HuH-7 (cell line): ENCODE results near the gene RNF220.
A peak's percentile ranks its signal among the peaks of the same experiment; 100 is the strongest.
"Not testable (repeated sequence)": the region's sequence is repeated elsewhere in the genome, so short reads cannot be mapped to it uniquely, and the experiment has no call there.

ENCODE experiments used
- DNase-seq: peaks from one replicate; pipeline ENCODE4 v3.0.0; 2011; ENCODE audit warnings: low spot score

The RNF220 gene

DNA sequence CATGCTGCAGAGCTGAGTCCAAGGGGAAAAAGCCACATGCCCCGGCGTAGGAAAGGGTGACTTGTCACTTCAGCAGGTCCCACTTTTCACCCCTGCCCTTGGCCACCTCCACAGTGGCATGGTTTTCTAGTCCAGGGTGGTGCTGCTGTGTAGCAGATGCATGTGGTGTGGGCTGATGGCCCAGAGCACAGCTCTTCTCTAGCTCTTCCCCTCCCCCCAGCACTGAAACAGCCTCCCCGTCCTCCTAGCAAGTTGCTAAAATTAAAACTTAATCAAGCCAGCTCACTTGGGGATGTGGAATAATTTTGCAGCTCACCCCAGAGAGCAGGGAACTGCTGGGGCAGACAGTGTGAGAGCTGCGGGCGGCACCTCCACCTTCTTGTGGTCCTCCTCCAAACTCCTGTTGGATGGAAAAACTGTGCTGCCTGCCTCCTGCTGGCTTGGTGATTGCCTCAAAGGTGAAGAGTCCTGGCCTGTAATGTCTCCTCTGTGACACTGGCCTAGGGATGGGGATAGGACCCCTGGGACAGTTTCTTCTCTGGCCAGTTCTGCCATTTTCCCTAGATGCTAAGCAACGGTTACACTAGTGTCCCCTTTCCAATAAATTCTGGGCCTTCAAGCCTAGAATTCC, 91.6 kb downstream of the RNF220 start:
- no peak for DNase-seq

DNA sequence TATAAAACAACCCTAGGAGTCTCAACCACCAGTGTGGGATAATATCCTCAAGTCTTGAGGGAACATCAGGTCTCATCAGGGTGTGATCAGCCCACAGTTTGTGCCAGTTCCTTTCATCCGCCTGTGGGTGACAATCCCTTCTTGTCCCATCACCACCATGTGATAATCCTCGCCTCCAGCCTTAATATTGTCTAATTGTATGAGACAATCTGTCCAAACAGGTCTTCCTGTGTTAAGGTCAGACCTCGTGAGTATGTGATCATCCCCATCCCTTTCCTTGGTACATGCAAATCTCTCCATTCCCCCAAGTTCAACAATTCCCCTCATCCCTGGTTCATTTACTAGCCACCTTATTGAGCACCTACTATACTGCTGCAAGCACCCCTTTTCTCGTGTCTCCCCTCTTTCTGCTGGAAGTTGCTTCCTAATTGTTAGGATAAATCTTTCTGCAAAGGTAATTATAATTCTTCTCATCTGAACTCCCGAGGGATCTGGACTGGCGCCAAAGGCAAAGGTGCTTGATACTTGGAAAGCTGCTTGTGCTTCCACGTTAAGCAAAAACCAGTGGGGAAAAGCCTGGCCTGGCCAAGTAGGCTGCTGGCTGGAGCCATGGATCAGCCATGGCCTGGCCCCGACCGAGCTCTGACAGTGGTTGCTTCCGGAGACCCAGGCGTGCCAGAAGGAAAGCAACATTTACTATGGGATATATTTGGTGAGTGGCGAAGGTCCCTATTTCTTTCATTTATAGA, 92.5 kb downstream of the RNF220 start:
- DNase-seq: no peak

DNA sequence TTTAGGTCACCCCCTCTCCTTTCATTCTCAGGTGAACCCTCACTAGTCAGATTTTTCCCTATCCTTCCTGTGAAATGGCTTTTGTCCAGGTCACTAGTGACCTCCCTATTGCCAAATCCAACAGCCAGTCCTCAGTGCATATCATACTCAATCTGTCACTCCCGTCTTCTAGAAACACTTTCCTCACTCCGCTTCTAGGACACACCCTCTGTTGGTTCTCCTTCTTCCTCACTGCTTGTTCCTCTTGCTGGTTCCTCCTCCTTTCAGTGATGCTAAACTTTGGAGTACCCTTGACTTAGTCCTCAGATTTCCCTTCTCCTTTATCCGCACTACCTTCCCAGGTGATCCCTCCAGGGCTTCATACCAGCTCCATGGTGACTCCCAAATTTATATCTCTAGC, 94.3 kb downstream of the RNF220 start:
- no peak for DNase-seq

DNA sequence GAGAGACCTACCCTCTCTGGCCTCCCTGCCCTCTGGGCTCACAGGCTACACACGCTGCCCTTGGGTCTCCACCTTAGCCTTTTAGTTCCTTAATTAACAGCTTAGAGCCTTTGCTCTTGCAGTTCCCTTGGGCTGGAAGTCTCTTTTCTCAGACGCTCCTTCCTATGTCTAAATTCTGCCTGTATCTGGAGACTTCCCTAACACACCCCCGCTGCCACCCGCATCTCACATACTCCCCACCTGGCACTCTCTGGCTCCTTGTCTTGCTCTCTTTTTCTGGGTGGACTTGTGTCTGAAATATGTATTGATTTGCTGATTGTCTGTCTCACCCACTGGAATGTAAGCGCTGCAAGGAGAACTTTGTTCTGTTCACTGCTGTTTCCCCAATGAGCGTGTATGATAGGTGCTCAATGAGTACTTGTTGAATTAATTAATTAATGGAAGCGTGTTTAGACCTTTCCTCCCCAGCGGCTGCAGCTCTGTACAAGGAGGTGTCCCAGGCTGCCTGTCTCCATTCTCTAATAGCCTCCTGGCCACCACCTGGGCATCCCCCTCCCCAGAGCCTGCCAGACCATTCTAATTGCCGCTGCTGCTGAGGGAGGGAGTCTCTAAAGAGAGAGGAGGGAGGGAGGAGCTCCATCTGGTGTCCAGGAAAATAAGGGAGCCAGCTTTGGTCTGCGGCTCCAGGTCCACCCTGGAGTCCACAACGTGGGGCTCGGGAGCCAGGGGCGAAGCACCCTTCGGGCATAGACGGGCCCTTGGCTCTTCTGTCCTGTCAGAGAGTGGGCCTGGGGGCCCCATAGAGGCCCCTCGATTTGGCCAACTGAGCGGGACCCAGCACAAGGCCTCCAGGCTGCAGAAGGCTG, 95.4 kb downstream of the RNF220 start:
- peak; percentile 65 for DNase-seq

DNA sequence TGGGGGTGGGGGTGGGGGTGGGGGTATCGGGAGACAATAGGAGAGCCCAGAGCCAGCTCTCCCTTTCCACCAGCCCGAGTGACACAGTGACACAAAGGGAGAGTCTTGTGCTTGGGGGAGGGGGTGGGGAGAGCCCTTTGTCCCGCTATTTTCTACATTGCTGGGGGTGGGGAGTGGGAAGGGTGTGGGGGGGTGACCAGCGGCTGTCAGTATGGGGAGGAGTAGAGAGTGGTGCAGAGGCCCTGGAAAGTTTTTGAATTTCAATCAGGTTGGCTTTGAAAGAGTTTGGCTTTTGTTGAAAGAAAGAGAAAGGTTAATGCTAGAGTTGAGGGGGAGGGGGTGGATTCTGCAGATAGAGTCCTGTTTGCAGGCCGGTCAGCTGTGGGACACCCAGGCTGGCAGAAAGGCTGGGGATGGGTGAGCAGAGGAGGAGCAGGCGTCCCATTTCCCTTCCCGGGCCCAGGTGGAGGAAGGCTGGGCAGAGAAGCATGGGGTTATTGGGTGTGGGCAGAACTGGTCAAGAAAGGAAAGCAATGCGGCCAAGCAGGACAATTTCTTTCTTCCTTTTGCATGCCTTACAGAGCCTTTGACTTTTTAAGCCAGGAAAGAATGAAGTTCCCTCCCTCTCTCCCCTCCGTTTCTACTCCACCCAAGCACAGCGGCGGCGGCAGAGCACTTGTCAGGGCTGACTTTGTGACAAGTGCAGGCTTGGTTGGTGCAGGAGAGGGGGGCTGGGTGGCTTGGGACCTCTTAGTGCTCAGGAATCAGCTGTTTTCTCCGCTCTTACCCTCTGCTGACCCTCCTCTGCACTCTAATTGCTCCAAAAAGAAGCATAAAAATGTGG, 96.2 kb downstream of the RNF220 start:
- DNase-seq: peak; percentile 27

DNA sequence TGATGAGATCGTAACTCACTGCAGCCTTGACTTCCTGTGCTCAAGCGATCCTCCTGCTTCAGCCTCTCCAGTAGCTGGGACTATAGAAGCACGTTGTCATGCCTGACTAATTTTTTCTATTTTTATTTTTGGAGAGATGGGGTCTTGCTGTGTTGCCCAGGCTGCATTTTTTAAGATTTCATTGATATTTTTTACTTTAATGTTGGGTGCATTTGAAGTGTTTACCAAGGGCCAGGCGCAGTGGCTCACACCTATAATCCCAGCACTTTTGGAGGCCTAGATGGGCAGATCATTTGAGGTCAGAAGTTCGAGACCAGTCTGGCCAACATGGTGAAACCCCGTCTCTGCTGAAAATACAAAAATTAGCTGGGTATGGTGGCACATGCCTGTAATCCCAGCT, 97.8 kb downstream of the RNF220 start:
- DNase-seq: not testable (repeated sequence)

DNA sequence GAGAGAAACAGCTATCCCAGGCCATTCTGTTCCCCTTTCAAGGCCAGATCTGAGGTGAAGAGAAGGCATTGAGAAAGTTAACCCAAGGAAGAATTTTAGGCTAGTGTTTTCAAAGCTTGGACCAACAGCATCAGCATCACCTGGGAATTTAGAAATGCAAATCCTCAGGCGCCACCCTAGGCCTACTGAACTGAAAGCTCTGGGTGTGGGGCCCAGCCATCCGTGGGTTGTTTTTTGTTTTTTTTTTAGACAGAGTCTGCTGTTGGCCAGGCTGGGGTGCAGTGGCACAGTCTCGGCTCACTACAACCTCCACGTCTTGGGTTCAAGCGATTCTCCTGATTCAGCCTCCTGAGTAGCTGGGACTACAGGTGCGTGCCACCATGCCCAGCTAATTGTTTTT, 98.6 kb downstream of the RNF220 start:
- no peak for DNase-seq

DNA sequence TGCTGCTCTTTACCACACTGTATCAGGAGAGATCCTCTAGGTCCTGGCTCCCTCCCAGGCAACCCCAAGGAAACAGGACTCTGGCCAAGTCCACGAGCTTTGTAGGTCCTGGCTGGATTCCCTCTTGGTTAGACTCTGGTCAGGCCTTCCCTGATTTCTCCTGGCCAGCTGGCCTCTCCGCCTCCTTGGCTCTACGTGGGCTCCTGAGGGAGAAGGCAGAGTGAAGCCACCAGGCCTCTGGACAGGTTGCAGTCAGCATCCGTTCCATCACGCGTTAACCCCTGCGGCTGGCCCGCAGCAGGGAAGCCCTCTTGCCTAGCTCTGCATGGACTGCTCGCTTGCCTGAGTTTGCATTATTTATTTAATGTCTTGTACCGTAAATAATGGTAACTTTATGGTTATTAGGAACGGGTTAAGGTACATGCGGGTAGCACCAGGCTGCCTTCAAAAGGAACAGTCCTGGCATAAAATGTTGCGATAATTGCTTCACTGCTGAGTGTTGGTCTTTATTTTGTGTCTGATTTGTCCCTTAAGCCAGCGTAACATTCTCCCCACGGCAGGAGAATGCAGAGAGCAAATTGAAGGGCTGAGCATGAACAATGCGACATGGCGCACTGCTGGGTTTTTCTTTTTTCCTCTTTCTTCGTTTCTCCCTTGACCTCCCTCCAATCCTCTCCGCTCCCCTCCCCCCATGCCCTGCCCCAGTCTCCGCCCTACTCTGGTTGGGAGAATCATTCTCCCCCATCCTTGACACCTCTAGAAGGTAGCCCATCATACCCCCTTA, 100.3 kb downstream of the RNF220 start:
- no peak for DNase-seq

DNA sequence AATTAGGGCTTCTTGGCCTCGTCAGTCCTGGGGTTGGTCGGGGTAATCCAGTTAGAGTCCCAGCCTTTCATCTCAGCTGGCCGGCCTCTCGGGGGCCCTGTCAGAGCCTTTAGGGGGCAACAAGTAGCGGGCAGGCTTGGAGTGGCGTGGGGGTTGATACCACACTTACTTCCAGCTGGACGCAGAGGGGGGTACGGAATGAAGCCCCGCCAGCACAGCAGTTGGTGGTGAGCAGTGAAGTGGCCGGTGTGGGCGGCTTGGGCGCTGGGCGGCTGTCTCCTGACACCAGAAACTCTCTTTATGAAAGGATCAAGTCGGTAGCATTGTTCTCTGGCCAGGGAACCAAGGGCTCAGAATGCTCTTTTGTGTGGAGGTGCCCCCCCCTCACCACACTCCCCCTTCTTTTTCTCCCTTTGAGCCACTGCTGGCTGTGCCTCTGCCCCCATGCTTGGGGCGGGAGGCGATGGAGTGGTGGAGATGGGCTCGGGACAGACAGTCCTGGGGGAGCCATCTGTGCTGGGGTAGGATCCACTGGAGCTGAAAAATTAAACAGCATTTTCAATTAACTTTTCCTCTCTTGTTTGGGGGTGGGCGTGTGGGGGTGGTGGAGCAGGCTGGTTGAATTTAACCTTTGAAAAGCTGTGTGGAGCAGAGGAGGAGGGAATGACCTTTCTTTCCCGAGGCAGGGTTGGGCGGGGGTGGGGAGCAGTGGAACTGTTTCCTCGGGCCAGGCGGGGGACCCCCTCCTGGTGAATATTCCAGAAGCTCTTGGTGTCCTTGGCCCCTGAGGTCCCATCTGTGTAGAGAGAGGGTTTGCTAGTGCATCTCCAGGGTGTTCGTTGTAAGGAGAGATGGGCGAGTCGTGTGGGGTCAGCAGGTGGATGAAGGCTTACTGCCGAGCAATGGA, 102.7 kb downstream of the RNF220 start:
- no peak for DNase-seq

DNA sequence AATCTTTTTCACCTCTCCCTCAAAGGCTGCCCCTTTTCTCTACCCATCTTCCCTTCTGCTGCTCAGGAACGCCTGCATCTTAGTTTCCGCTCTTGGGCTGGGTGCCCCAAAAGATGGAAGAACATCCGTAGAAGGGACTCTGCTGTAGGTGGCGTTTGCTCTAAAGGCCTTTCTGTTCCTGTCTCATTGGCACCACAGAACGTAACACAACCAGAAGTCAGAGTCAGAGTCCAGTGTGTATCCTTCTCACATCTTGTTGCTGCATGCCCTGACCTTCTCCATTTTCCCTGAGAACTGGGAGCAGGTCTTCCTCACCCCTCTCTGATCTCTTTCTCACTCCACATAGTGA, 103.3 kb downstream of the RNF220 start:
- DNase-seq: no peak

DNA sequence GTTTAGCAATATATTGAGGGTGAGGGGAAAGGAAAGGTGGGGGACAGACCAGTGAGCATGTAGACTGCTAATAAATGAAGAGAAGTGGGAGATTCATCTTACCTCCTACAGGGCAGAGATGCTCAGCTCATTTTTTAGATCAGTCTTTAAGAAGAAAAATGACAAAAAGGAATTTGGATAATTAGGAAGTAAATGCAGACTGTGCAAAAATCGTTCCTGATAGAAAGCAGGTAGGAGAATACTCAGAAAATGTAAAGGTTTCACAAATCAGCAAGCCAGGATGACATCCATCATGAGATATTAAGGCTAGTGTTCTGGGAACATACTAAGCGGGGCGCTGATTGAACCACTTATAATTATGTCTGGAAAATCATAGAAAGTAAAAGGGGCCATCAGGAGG, 106.3 kb downstream of the RNF220 start:
- DNase-seq: no peak

DNA sequence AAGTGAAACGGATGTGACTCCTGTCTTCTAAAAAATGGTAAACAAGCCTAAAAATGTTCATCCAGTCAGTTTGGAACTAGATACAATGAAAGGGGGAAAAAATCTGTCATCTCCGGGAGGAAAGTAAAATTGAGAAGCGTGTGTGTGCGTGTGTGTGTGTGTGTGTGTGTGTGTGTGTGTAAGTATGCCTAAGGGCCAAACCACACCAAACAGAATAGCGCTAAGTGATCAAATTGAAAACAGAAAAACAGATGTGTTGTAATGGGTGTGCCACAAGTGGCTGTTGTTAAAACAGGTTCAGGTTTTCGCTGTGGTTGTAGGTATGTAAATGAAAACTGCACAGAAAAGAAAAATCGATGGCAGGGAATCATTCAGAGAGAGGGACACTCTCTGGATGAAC, 106.7 kb downstream of the RNF220 start:
- DNase-seq: no peak

DNA sequence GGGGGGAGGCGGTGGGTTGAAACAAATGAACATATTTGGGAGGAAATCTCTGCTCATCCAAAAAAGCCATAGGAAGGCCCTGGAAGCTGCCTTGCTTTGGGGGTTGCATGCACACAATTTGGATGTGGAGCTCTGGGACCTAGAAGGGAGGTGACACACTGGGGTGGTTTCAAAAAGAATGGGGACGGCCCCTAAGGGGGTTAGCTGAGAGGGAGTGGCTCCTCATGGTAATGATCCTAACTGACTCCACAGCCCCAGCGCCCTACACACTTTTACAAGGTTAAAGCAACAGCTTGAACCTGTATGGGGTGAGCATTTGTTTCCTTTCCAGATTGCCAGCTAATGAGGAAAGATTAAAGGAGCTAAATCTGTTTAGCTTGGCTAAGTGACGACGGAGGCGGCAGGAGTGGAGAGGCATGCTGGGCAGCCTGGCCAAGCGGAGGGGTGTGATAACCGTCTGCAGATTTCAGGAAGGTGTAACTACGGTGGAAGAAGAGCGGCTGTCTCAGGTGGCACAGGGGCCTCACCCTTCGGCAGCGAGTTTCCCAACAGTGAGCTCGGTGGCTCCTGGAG, 107.3 kb downstream of the RNF220 start:
- no peak for DNase-seq

DNA sequence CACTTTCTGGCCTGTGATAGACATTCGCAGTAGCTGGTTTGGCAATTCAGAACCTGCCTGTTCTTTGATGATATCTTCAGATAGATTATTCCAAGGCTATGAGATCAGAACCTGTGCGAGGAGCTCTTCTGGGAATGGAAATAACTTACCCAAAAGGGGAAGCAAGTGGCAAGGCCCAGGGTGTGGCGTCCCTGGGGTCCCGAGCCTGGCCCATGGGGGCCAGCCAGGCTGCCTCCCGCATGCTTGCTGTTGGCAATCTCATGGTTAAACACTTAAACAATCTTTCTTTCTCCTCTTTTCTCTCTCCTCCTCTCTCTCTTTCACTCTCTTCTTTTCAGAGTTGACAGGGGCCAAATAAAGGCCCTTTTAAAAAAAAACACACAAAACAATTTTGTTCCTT, 108.1 kb downstream of the RNF220 start:
- no peak for DNase-seq

DNA sequence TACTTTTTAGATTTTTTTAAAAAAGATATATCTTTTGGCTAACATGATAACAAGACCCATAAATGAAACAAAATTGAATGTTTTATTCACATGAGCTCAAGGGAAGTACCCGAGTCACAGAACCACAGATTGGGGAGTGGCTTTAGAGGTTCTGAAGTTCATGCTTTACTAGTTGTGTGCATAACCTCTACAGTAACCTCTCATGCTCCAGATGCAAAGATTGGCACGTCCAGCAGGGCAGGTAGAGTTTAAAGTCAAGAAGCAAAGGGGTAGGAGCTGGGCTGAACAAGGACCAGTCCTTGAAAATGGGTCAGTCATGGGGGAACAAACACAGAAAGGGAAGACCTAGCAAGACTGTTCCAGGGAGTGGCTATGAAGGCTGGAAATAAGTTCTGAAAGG, 109.6 kb downstream of the RNF220 start:
- no peak for DNase-seq

DNA sequence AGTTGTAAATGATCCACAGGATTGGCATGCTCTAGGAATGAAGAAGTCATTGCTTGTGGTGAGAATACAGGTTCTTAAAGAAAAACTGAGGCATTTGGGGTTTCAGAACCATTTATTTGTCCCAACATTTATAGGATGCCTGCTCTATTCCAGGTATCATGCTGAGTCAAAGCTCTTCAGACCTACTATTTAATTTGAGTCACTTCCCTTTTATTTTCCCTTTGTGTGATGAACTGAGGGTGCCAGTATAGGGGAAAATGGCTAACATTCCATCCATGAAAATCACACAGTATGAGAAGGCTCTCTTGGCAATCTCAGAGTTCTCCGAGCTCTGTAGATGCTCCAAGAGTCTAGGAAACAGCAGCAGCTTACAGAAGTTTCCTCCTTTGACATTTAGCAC, 110.4 kb downstream of the RNF220 start:
- DNase-seq: no peak

DNA sequence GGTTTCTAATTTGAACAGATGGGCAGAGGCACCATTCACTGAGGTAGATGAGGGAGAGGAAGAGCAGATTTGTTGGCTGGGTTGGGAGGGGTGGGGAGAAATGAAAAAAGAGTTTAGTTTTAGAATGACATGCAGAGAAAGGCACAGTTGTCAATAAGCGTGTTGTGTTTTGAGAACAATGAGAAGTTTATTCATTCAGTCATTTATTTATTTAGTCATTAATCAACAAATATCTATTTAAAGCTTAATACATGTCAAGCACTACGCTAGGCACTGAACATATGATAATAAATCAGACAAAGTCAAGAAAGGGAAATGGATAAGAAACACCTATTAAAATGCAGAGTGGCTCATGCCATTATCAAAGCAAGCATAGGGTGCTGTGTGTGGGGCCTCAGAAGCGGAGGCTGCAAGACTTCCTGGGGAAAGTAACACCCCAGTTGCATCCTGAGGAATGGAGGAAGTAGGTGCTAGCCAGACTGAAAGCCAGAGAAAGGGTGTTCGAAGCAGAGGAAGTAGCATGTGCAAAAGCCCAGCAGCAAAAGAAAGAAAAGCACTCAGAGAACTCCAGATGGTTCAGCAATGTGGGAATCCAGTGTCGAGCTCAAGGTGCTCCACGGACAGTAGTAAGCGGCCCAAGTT, 114.1 kb downstream of the RNF220 start:
- DNase-seq: no peak

DNA sequence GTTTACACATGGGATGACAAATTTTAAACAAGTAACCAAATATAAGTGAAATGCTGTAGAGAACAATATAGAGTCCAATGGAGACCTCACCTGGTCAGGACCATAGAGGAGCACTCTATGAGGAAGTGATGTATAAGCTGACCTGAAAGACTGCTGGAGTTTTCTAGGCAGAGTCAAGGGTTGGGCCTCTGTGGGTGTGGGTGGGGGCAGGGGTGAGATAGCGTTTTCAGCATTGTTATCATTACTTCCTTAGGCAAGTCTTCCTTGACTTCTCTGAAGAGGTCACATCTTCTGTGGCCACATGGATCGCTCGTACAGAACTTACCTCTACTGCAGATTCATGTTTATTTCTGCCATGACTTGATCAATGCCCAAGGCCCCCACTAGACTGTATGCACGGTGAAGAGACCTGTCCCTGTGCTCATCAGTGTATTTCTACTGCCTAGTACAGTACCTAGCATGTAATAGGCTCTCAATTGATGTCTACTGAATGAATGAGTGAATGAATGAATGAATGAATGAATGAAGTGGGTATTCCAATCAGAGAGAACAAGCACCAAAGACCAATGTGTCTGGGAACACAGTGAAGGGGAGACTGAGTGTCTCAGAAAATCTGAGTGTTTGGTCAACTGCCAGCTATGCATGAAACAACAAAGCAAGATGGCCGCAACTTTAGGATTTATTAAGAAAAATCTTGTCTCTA, 116.5 kb downstream of the RNF220 start:
- DNase-seq: no peak
